Prostate gland (tissue), 2 donors: ENCODE measurements around the gene PIGU.

Experiments
- CTCF ChIP-seq, 4 experiments: fragments of 200-600 bp in 2 of 4; fragments of 450-650 bp in 2 of 4; sonication (generic) in 2 of 4; IDR thresholded peaks; 1 replicate in 3 of 4; 2 replicates in 1 of 4; pipeline ENCODE4 v1.5.1; 2016 to 2019; ENCODE audit warnings: antibody characterized with exemption in 4 of 4, mild to moderate bottlenecking in 2 of 4, moderate library complexity in 2 of 4
- POLR2A ChIP-seq: fragments of 450-650 bp; IDR thresholded peaks from one replicate; pipeline ENCODE4 v1.6.1; 2016; ENCODE audit warnings: antibody characterized with exemption, mild to moderate bottlenecking

- TF ChIP-seq CTCF (IDR thresholded peaks at IDR 0.05) = peak in 2 of 4 experiments; percentile 63
- TF ChIP-seq POLR2A = no peak
These were observed 153.7 kb downstream of the PIGU start for GRCh38 chr20:34522969-34523871.
